GM10266 (cell line): ENCODE data around the gene DDX24.
A peak's percentile ranks its signal among the peaks of the same experiment; 100 is the strongest.

Source experiments
- DNase-seq: peaks from one replicate; pipeline ENCODE4 v3.0.0; 2012; ENCODE audit errors: extremely low spot score
- TF ChIP-seq, protein P1 (sequence below): IDR thresholded peaks from 2 replicates; pipeline ENCODE4 v1.5.1; 2012; ENCODE audit warnings: mild to moderate bottlenecking, low read depth; ENCODE audit not compliant: control insufficient read depth, insufficient read depth; ENCODE audit errors: missing control alignments

DDX24 gene

DNA sequence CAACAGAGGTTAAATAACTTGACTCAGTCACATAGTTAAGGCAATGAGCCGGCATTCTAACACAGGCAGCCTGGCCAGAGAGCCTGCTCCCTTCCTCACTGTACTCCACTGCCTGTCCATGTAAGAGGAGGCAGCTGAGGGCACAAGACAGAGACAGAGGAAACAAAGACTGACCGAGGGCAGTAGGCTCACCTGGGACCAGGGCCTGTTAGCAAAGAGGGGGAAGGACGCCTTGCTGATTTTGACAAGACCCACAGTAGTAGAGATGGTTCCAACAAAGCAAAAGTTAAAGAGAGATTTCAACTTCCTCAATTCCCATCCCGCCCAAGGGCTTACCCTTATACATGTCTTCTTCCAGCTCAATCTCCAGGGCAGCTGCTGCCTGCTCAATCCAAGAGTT is 28.3 kb downstream of the DDX24 start:
- TF ChIP-seq, protein P1, sequence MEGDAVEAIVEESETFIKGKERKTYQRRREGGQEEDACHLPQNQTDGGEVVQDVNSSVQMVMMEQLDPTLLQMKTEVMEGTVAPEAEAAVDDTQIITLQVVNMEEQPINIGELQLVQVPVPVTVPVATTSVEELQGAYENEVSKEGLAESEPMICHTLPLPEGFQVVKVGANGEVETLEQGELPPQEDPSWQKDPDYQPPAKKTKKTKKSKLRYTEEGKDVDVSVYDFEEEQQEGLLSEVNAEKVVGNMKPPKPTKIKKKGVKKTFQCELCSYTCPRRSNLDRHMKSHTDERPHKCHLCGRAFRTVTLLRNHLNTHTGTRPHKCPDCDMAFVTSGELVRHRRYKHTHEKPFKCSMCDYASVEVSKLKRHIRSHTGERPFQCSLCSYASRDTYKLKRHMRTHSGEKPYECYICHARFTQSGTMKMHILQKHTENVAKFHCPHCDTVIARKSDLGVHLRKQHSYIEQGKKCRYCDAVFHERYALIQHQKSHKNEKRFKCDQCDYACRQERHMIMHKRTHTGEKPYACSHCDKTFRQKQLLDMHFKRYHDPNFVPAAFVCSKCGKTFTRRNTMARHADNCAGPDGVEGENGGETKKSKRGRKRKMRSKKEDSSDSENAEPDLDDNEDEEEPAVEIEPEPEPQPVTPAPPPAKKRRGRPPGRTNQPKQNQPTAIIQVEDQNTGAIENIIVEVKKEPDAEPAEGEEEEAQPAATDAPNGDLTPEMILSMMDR: no peak
- no peak for DNase-seq

DNA sequence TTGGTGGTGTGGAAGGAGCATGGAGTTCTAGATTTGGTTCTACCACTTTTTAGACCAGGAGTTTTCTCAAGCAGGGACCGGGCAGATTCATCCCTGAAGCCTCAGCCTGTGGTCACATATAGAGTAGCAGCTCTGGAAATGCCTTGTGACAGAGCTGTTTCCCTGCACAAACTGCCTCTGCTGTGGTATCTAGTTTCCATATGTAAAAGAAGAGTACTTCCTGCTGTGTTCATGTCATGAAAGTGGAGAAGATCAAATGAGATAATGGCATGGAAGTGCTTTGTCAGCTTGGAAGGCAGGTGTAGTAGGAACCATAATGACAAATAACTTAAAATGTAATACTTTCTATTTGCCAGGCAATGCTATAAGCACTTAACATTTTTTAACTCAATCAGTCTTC is 28.8 kb downstream of the DDX24 start:
- DNase-seq: no peak
- TF ChIP-seq, protein P1: no peak

DNA sequence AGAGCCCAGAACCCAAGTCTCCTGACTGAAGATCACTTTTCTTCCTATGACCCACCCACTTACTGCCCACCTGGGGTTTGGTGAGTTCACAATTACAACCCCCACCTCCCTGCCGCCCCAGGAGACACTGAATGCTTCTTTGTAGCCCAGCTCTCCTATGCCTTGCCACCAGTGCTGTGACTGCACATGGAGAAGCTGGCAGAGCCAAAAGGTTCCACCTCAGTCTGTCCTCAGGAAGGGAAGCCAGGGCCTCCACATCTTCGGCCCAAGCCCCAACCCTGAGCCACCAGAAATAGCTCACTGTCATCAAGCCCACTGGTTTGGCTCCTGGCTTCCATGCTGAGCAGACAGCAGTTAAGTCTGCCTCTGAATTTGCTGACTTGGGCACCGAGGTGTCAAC is 29.2 kb downstream of the DDX24 start:
- DNase-seq: no peak
- TF ChIP-seq, protein P1: no peak

DNA sequence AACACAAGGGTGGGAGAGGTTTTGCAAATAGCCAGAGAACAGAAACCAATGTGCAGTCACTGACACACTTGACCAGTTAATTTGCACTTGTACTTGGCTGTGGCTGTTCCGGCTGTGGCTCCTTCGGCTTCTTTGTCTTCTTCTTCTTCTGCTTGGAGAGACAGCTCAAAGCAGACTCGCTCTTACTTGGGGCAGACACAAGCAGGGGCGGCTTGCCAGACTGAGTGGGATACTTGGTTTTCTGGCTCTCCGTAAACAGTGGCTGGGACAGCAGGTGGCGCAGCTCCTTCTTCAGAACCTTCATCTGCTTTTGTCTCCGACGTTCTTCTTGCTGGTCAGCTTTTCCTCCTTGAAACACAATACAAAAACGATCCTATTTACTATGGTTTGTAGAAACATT is 29.9 kb downstream of the DDX24 start:
- no peak for DNase-seq
- TF ChIP-seq, protein P1: peak; percentile 27

DNA sequence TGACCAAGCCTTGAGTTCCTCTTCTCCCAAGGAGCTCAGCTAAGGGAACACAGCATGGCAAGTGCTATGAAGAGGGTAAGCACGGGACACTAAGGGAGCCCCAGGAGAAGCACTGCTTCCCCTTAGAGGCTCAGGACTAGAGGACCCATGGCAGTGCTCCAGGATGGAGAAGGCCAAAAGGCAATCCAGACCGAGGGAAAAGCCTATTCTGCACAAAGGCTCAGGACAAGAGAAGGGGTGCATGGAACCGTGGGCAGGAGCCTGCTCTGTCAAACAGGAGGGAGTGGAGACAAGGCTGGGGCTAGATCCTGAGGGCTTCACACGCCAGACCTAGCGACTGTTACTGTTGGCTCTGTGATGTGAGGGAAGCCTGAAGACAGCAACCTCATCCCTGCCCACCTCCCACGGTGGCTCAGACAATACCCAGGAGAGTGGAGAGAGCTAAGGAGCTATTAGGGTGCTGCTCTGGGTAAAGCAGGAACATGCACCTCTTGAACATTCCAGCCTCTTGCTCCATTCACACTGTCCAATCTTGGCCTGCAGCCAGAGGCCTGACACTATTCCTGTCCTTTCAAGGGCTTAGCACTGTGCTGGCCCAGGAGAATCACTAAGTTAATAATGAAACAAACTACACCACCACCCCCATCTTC is 30.6 kb downstream of the DDX24 start:
- TF ChIP-seq, protein P1: no peak

DNA sequence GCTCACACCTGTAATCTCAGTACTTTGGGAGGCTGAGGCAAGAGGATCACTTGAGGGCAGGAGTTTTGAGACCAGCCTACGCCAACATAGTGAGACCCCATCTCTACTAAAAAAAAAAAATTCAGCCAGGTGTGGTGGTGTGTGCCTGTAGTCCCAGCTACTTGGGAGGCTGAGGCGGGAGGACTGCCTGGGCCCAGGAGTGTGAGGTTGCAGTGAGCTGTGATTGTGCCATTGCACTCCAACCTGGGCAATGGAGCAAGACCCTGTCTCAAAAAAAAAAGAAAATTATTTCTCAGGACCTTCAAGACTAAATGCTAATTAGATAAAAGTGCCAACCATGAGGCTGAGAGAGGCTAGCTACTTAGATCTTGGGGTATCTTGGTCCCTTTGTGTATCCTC is 31.4 kb downstream of the DDX24 start:
- TF ChIP-seq, protein P1: no peak
- no peak for DNase-seq

More for the DNA sequence above, 30.6 kb downstream of the DDX24 start:
- no peak for DNase-seq

DNA sequence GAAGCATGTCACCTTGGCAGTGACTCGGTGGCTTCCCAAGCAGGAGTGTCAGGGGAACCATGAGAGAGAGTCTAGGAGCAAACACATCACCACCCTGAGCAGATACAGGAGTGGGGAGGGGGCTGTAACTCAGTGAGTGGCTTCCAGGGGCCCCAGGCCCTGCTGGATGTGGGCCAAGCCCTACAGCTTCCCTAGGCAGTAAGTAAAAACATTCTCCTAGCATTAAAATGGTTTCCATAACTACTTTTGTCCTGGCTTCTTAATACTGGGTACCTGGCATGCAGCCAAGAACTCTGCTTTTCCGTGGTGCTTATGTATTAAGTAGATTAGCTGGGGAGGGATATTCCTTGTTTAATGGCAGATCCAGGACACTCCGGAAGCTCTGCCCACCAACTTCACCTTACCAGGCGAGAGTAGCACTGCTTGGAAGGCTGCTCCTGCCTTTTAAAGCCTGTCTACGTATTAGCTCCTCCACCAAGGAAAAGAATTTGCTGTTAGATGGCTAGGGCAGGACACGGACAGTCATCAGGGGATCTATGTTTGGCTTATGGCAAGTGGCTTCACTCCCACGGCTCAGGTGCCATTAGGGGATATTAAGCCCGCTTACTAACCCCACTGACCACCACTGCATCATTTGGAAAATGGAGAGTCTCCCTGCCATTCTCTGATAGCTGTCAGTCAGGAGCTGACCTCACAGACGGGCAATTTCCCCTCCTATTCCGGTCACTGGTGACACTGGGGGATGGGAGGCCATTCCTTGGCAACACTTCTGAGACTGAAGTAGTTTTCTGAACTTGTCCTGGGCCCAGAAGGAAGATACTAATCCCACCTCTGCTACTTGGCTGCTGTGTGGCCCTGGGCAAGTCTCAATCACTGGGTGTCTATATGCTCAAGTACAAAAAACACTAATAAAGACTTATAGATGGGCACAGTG is 32.0 kb downstream of the DDX24 start:
- TF ChIP-seq, protein P1: no peak
- no peak for DNase-seq
